SH-SY5Y (cell line): ENCODE results near the gene VIPR1.

Experiments
- GATA2 ChIP-seq: IDR thresholded peaks from 2 replicates; pipeline ENCODE4 v1.6.1; 2011; ENCODE audit warnings: mild to moderate bottlenecking, low read depth, low read length
- GATA3 ChIP-seq: IDR thresholded peaks from 2 replicates; pipeline ENCODE4 v1.6.1; 2011; ENCODE audit warnings: low read depth, mild to moderate bottlenecking, low read length, moderate library complexity

GRCh38 chr3:42581400-42581708 is 78.9 kb downstream of the VIPR1 start:
- TF ChIP-seq GATA2 = no peak
- TF ChIP-seq GATA3 = no peak
